ENCODE measurements around the gene RNF4.
"Not testable (repeated sequence)": the region's sequence is repeated elsewhere in the genome, so short reads cannot be mapped to it uniquely, and the experiment has no call there.

RNF4 gene

GRCh38 chr4:2535376-2536192, 66.7 kb downstream of the RNF4 start:
- DNase-seq (ENCODE audit: low read depth) = peak; percentile 28

GRCh38 chr4:2536193-2537010, 67.5 kb downstream of the RNF4 start, which contains the start of gene FAM193A:
Gene FAM193A, plus strand, starts transcription at chr4:2536647. Its CDS starts 269 bp downstream, at chr4:2536916.
- DNase-seq (ENCODE audit: low read depth) = peak; percentile 96

DNA sequence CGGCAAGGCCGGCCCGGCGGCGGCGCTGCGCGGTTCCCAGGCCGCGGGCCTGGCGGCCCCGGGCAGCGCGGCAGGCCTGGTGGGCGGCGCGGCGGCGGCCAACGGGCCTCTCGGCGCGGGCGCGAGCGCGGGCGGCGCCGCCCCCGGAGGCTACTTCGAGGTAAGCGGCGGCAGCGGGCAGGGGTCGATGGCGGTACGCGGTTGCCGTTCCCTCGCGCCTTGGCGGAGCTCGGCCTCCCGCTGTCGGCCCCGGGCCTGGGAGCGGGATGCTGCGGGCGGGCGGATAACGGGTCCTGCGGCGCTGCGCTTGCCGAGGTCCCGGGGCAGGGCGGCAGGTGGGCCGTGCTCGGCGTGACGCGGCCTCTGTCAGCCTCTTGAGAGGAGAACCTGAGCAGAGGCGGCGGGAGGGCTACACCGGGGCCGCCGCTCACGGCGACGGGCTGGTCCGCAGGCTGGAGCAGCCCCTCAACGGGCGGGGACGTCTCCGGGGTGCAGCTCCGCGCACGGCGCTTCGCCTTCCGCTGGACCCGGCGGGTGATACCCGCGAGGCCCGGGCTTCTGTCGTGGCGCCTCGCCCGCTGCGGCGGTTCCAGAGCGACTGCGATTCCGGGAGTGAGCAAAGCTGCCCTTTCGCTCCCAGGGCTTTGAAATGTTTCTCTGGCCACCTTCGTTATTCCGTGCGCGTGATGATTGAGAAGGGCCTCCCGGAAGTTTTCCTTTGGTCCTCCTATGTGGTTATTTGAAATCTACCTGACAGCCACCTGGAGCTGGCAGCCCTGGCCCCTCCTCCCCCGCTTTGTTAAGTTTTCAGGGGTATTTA, 68.3 kb downstream of the RNF4 start:
- peak; percentile 29 for DNase-seq (ENCODE audit: low read depth)

DNA sequence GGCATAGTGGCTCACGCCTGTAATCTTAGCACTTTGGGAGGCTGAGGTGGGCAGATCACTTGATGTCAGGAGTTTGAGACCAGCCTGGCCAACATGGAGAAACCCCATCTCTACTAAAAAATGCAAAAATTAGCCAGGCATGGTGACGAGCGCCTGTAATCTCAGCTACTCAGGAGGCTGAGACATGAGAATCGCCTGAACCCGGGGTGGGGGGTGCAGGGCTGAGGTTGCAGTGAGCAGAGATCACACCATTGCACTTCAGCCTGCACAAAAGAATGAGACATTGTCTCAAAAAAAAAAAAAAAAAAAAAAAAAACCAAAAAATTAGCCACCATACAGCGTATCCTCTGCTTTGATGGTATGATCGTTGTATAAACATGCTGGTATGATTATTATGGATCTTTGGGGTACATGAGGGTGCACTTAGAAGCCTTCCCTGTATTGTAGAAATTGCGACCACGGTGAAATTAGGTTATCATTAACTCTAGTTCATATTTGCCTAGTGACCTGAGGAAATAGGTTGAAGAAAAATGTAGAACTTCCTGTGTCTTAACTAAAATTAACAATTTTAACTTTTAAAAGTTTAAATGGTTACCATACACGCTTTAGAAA, 74.8 kb downstream of the RNF4 start:
- DNase-seq (ENCODE audit: low read depth) = not testable (repeated sequence)

- DNase-seq (ENCODE audit: low read depth) = no peak
Measured at GRCh38 chr4:2545321-2546013, 76.6 kb downstream of the RNF4 start.

DNA sequence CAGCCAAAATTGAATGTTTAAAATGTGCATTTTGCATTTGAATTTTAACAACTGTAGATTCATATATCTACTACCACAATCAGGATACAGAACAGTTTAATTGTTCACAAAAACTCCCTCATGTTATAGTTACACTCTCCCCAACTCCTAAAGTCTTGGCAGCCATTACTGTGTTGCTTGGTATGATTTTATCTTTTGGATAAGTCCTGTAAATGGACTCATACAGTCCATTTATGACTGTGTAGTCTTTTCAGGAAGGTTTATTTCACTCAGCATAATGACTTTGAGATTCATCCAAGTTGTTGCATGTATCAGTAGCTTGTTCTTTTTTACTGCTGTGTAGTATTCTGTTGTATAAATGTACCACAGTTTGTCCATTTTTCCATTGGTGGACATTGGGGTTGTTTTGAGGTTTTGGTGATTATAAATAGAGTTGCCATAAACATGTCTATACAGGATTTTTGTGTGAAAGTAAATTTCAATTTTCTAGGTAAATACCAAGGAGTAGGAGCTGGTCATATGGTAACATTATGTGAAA, 77.4 kb downstream of the RNF4 start:
- DNase-seq (ENCODE audit: low read depth) = no peak

DNA sequence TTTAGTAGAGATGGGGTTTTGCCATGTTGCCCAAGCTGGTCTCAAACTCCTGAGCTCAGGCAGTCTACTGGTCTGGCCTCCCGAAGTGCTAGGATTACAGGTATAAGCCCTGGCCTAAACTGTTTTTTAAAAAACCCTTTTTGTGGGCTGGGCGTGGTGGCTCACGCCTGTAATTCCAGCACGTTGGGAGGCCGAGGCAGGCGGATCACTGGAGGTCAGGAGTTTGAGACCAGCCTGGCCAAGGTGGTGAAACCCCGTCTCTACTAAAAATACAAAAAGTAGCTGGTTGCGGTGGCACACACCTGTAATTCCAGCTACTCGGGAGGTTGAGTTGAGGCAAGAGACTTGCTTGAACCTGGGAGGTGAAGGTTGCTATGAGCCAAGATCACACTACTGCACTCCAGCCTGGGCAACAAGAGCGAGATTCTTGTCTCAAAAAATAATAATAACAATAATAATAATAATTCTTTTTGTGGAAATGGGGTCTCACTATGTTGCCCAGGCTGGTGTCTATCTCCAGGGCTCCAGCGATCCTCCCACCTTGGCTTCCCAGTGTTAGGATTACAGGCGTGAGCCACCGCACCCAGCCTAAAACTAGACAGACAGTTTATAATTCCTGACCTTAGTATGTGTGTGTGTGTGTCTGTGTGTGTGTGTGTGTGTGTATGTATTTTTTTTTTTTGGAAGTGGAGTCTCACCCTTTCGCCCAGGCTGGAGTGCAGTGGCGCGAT, 78.2 kb downstream of the RNF4 start:
- not testable (repeated sequence) for DNase-seq (ENCODE audit: low read depth)

- no peak for DNase-seq (ENCODE audit: low read depth)
Measured at GRCh38 chr4:2551118-2551517, 82.2 kb downstream of the RNF4 start.

DNA sequence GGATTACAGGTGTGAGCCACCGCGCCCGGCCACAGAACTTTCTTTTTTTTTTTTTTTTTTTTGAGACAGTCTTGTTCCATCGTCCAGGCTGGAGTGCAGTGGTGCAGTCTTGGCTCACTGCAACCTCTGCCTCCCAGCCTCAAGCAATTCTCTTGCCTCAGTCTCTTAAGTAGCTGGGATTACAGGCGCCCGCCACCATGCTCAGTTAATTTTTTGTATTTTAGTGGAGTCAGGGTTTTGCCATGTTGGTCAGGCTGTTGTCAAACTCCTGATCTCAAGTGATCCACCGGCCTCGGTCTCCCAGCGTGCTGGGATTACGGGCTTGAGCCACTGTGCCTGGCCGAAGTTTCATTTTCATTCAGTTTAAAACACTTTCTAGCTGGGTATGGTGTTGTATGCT, 83.9 kb downstream of the RNF4 start:
- no peak for DNase-seq (ENCODE audit: low read depth)

DNA sequence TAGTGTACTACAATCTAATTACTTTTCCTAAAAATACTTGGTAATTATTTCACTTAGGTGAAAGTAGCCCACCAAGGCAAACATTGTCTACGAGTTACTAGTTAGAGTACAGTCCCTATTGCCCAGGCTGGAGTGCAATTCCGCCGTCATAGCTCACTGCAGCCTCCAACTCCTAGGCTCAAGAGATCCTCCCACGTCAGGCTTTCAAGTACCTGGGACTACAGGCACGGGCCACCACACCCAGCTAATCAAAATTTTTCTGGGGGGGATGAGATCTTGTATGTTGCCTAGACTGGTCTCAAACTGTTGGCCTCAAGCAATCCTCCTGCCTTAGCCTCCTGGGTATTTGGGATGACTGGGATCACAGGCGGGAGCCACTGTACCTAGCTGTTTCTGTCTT, 89.4 kb downstream of the RNF4 start:
- no peak for DNase-seq (ENCODE audit: low read depth)

GRCh38 chr4:2560167-2560566, 91.3 kb downstream of the RNF4 start:
- no peak for DNase-seq (ENCODE audit: low read depth)

Measured in activated T-cell treated with anti-CD3 and anti-CD28 coated beads for 1 hour (primary cell).